Measurements from ENCODE around the gene ZDHHC11B. TPM values are rescaled to one million over a fixed set of nuclear protein-coding genes. Genes with fewer than 3 reads are reported as not detected.
"Not testable (repeated sequence)": the region's sequence is repeated elsewhere in the genome, so short reads cannot be mapped to it uniquely, and the experiment has no call there.

ZDHHC11B gene
- total and polyA plus RNA-seq, 2 donors (not counting 1 experiment from before 2014, with no cell fraction given), result 0.52 TPM; not detected in 1

GRCh38 chr5:746258-746761 lies 38.2 kb downstream of the ZDHHC11B start:
- H3K4me1 ChIP-seq (ENCODE audit: control insufficient read depth in 2 of 2, insufficient read depth in 2 of 2, low read length in 2 of 2), result no peaks in the 10 kb centered on the region
- Mint-ChIP-seq H3K27ac (no peak overlapping the region), H3K9me3 (ENCODE audit: insufficient read depth) (no peaks in the 10 kb centered on the region), H3K27me3 (no peaks in the 10 kb centered on the region), H3K4me1 (no peaks in the 10 kb centered on the region), H3K4me3 (no peak overlapping the region)
- no peaks in the 10 kb centered on the region for H3K9me3 ChIP-seq (ENCODE audit: control extremely low read depth in 1 of 3, control insufficient read depth in 2 of 3, insufficient read depth in 1 of 3, low read length in 2 of 3)
- H3K27ac ChIP-seq (ENCODE audit: low read length in 2 of 2), result no peak overlapping the region
- POLR2A ChIA-PET, result no interaction called here
- no peak overlapping the region for H3K9ac ChIP-seq (ENCODE audit: low read length)
- no peak overlapping the region for H3K4me2 ChIP-seq (replicated peaks; ENCODE audit: low read depth, low read length, poor library complexity, severe bottlenecking)
- H3K79me2 ChIP-seq (ENCODE audit: control insufficient read depth, insufficient read depth, low read length), result no peaks in the 10 kb centered on the region
- DNase-seq, result no peak
- H2AFZ ChIP-seq (ENCODE audit: insufficient read depth, low read depth, low read length, poor library complexity, severe bottlenecking), result no peak overlapping the region
- TF ChIP-seq, protein P1, sequence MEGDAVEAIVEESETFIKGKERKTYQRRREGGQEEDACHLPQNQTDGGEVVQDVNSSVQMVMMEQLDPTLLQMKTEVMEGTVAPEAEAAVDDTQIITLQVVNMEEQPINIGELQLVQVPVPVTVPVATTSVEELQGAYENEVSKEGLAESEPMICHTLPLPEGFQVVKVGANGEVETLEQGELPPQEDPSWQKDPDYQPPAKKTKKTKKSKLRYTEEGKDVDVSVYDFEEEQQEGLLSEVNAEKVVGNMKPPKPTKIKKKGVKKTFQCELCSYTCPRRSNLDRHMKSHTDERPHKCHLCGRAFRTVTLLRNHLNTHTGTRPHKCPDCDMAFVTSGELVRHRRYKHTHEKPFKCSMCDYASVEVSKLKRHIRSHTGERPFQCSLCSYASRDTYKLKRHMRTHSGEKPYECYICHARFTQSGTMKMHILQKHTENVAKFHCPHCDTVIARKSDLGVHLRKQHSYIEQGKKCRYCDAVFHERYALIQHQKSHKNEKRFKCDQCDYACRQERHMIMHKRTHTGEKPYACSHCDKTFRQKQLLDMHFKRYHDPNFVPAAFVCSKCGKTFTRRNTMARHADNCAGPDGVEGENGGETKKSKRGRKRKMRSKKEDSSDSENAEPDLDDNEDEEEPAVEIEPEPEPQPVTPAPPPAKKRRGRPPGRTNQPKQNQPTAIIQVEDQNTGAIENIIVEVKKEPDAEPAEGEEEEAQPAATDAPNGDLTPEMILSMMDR (IDR thresholded peaks at IDR 0.05), result no peak
- intact Hi-C loops (cut with micrococcal nuclease), result no loop called here
- ATAC-seq (ENCODE audit: low read depth), result no peak
- CTCF ChIA-PET, result no interaction called here
- 75% methylated on average over 4 of the region's 11 CpGs for WGBS (ENCODE audit: insufficient coverage)
- no peaks in the 10 kb centered on the region for H4K20me1 ChIP-seq (ENCODE audit: control insufficient read depth, insufficient read depth, low read length, poor library complexity, severe bottlenecking)
- no peaks in the 10 kb centered on the region for H3K36me3 ChIP-seq (replicated peaks in 1 of 2; ENCODE audit: control extremely low read depth in 1 of 2, control insufficient read depth in 1 of 2, extremely low read depth in 1 of 2, insufficient read depth in 2 of 2, low read length in 1 of 2)
- no peak overlapping the region for H3K4me3 ChIP-seq (ENCODE audit: control extremely low read depth in 1 of 5, extremely low read depth in 1 of 5, insufficient read depth in 1 of 5, low read depth in 2 of 5, low read length in 4 of 5)
- H3K27me3 ChIP-seq (replicated peaks in 1 of 4; ENCODE audit: control extremely low read depth in 1 of 4, control insufficient read depth in 3 of 4, insufficient read depth in 4 of 4, low read length in 3 of 4), result no peaks in the 10 kb centered on the region

- H3K27me3 Mint-ChIP-seq; H4K20me1 ChIP-seq (ENCODE audit: control insufficient read depth, insufficient read depth, low read length, poor library complexity, severe bottlenecking); H3K4me1 ChIP-seq (ENCODE audit: control insufficient read depth in 2 of 2, insufficient read depth in 2 of 2, low read length in 2 of 2); H3K4me3 ChIP-seq (ENCODE audit: control extremely low read depth in 1 of 5, extremely low read depth in 1 of 5, insufficient read depth in 1 of 5, low read depth in 2 of 5, low read length in 4 of 5); H3K36me3 ChIP-seq (replicated peaks in 1 of 2; ENCODE audit: control extremely low read depth in 1 of 2, control insufficient read depth in 1 of 2, extremely low read depth in 1 of 2, insufficient read depth in 2 of 2, low read length in 1 of 2); H3K9ac ChIP-seq (ENCODE audit: low read length); H3K9me3 ChIP-seq (ENCODE audit: control extremely low read depth in 1 of 3, control insufficient read depth in 2 of 3, insufficient read depth in 1 of 3, low read length in 2 of 3); H3K4me3 Mint-ChIP-seq; DNase-seq; H3K27me3 ChIP-seq (replicated peaks in 1 of 4; ENCODE audit: control extremely low read depth in 1 of 4, control insufficient read depth in 3 of 4, insufficient read depth in 4 of 4, low read length in 3 of 4); CTCF ChIA-PET; H3K27ac ChIP-seq (ENCODE audit: low read length in 2 of 2); H3K4me2 ChIP-seq (replicated peaks; ENCODE audit: low read depth, low read length, poor library complexity, severe bottlenecking); ATAC-seq (ENCODE audit: low read depth); H3K27ac Mint-ChIP-seq; H3K79me2 ChIP-seq (ENCODE audit: control insufficient read depth, insufficient read depth, low read length); H3K9me3 Mint-ChIP-seq (ENCODE audit: insufficient read depth); POLR2A ChIA-PET; H2AFZ ChIP-seq (ENCODE audit: insufficient read depth, low read depth, low read length, poor library complexity, severe bottlenecking); intact Hi-C loops (cut with micrococcal nuclease); H3K4me1 Mint-ChIP-seq: not testable (repeated sequence)
- 88% methylated on average over 16 of the region's 23 CpGs for WGBS (ENCODE audit: insufficient coverage)
Measured at GRCh38 chr5:745272-746142, 39.0 kb downstream of the ZDHHC11B start.

GRCh38 chr5:743696-744404 lies 40.7 kb downstream of the ZDHHC11B start:
- CTCF ChIA-PET; H3K36me3 ChIP-seq (replicated peaks in 1 of 2; ENCODE audit: control extremely low read depth in 1 of 2, control insufficient read depth in 1 of 2, extremely low read depth in 1 of 2, insufficient read depth in 2 of 2, low read length in 1 of 2); H3K9ac ChIP-seq (ENCODE audit: low read length); H3K27ac Mint-ChIP-seq; H3K4me3 ChIP-seq (ENCODE audit: control extremely low read depth in 1 of 5, extremely low read depth in 1 of 5, insufficient read depth in 1 of 5, low read depth in 2 of 5, low read length in 4 of 5); H3K27ac ChIP-seq (ENCODE audit: low read length in 2 of 2); ATAC-seq (ENCODE audit: low read depth); intact Hi-C loops (cut with micrococcal nuclease); H3K9me3 Mint-ChIP-seq (ENCODE audit: insufficient read depth); H3K79me2 ChIP-seq (ENCODE audit: control insufficient read depth, insufficient read depth, low read length); H3K9me3 ChIP-seq (ENCODE audit: control extremely low read depth in 1 of 3, control insufficient read depth in 2 of 3, insufficient read depth in 1 of 3, low read length in 2 of 3); POLR2A ChIA-PET; H3K4me3 Mint-ChIP-seq; H3K4me2 ChIP-seq (replicated peaks; ENCODE audit: low read depth, low read length, poor library complexity, severe bottlenecking); H3K4me1 ChIP-seq (ENCODE audit: control insufficient read depth in 2 of 2, insufficient read depth in 2 of 2, low read length in 2 of 2); H4K20me1 ChIP-seq (ENCODE audit: control insufficient read depth, insufficient read depth, low read length, poor library complexity, severe bottlenecking); H2AFZ ChIP-seq (ENCODE audit: insufficient read depth, low read depth, low read length, poor library complexity, severe bottlenecking); H3K4me1 Mint-ChIP-seq; DNase-seq; H3K27me3 Mint-ChIP-seq; H3K27me3 ChIP-seq (replicated peaks in 1 of 4; ENCODE audit: control extremely low read depth in 1 of 4, control insufficient read depth in 3 of 4, insufficient read depth in 4 of 4, low read length in 3 of 4): not testable (repeated sequence)
- 71% methylated on average over 5 of the region's 11 CpGs for WGBS (ENCODE audit: insufficient coverage)
